K562 (cell line): ENCODE results near the gene HOXA5. TPM values are rescaled to one million over a fixed set of nuclear protein-coding genes. Genes with fewer than 3 reads are reported as not detected.

Experiments
- ATAC-seq: fragments of 200-7000 bp; cut with Tn5 transposase; 3 replicates; pipeline ENCODE4 v1.9.1; 2020; ENCODE audit warnings: moderate library complexity
- BruUV-seq: library from RNA; stranded (reverse); fragments of 400-500 nt; replicated peaks from 2 replicates; lab custom pipeline; 2021; lab: Mats Ljungman, UMichigan
- CTCF ChIA-PET: fragments of 300-600 bp; formaldehyde crosslinking; extraction: SDS; loops from one replicate; lab custom pipeline; 2021; ENCODE audit warnings: low intra/inter-chr PET ratio; lab: Yijun Ruan, JAX
- POLR2A ChIA-PET: fragments of 300-600, 350-650 bp; sonication (Branson Sonifier 250); formaldehyde crosslinking; extraction: SDS; loops from one replicate; lab custom pipeline; 2021; ENCODE audit warnings: antibody characterized with exemption, inconsistent platforms; lab: Yijun Ruan, JAX
- DNase-seq, 4 experiments: peaks; one replicate each; pipeline versions ENCODE4 v3.0.0 to v3.0.0-alpha.2; 2011 to 2018; ENCODE audit warnings: low spot score in 3 of 4, mixed read lengths in 3 of 4; ENCODE audit errors: extremely low read depth in 1 of 4
- FAIRE-seq: peaks from 2 replicates; lab custom pipeline; 2011; peaks lifted over from hg19 to GRCh38; lab: Jason Lieb, UNC
- H2AFZ ChIP-seq: 2 replicates; pipeline ENCODE4 v1.6.0; 2011; ENCODE audit warnings: low read depth, low read length, control low read depth, inconsistent platforms
- H3K27ac ChIP-seq: fragments of 200-600 bp; 3 replicates; pipeline ENCODE4 v1.8.0; 2011; ENCODE audit warnings: low read depth, mild to moderate bottlenecking, control low read depth, inconsistent platforms, low read length, moderate library complexity, mixed read lengths; ENCODE audit errors: extremely low read depth
- H3K27me3 ChIP-seq, 2 experiments: fragments of 300-600 bp in 1 of 2; 2 replicates in 1 of 2; 3 replicates in 1 of 2; pipeline versions ENCODE4 v1.6.0 to v1.8.0; 2011; ENCODE audit warnings: inconsistent platforms in 2 of 2, low read length in 2 of 2, mild to moderate bottlenecking in 1 of 2, mixed read lengths in 1 of 2, moderate library complexity in 1 of 2; ENCODE audit not compliant: control insufficient read depth in 2 of 2, insufficient read depth in 2 of 2
- H3K36me3 ChIP-seq: fragments of 300-600 bp; 3 replicates; pipeline ENCODE4 v1.8.0; 2011; ENCODE audit warnings: mild to moderate bottlenecking, low read length, inconsistent platforms; ENCODE audit not compliant: control insufficient read depth, insufficient read depth
- H3K4me1 ChIP-seq, 2 experiments: fragments of 200-600 bp in 1 of 2; replicated peaks in 1 of 2; 2 replicates in 1 of 2; 3 replicates in 1 of 2; pipeline versions ENCODE4 v1.5.1 to v1.8.0; 2011; ENCODE audit warnings: inconsistent platforms in 2 of 2, low read length in 2 of 2, mild to moderate bottlenecking in 1 of 2, mixed read lengths in 1 of 2, moderate library complexity in 1 of 2; ENCODE audit not compliant: control insufficient read depth in 2 of 2, insufficient read depth in 2 of 2
- H3K4me2 ChIP-seq: 2 replicates; pipeline ENCODE4 v1.6.1; 2011; ENCODE audit warnings: low read length, control low read depth, inconsistent platforms, mixed read lengths; ENCODE audit not compliant: insufficient read depth
- H3K4me3 ChIP-seq: fragments of 200-600 bp; sonication (generic), shearing (Covaris generic); 2 replicates; pipeline ENCODE4 v1.5.1; 2016; ENCODE audit warnings: control low read depth, inconsistent platforms
- H3K79me2 ChIP-seq: fragments of 200-600 bp; 3 replicates; pipeline ENCODE4 v1.8.0; 2011; ENCODE audit warnings: low read length, inconsistent platforms; ENCODE audit not compliant: control insufficient read depth, insufficient read depth
- H3K9ac ChIP-seq, 2 experiments: 2 replicates each; pipeline versions ENCODE4 v1.6.0 to v1.6.1; 2011; ENCODE audit warnings: low read depth in 2 of 2, low read length in 2 of 2, control low read depth in 1 of 2, inconsistent platforms in 1 of 2, mild to moderate bottlenecking in 1 of 2, mixed read lengths in 1 of 2; ENCODE audit not compliant: insufficient read depth in 1 of 2
- H3K9me1 ChIP-seq: one replicate; pipeline ENCODE4 v1.6.0; 2011; ENCODE audit warnings: inconsistent platforms, mild to moderate bottlenecking, low read length, moderate library complexity; ENCODE audit not compliant: control insufficient read depth, insufficient read depth
- H3K9me3 ChIP-seq: replicated peaks from 2 replicates; pipeline ENCODE4 v1.5.1; 2011; ENCODE audit warnings: low read depth, low read length, inconsistent platforms; ENCODE audit not compliant: control insufficient read depth, insufficient read depth
- H4K20me1 ChIP-seq: replicated peaks from 2 replicates; pipeline ENCODE4 v1.6.1; 2011; ENCODE audit warnings: low read length, inconsistent platforms, mixed read lengths; ENCODE audit not compliant: control insufficient read depth, insufficient read depth
- ARID3A ChIP-seq: IDR thresholded peaks from 2 replicates; pipeline ENCODE4 v1.6.1; 2012; ENCODE audit warnings: low read depth, low read length, improper control_type of control experiment, borderline replicate concordance
- DEAF1 ChIP-seq: fragments of 450-650 bp; formaldehyde crosslinking; IDR thresholded peaks from 2 replicates; pipeline ENCODE4 v1.4.0; 2020; ENCODE audit warnings: mild to moderate bottlenecking, moderate library complexity
- E2F4 ChIP-seq: sonication (generic); formaldehyde crosslinking; IDR thresholded peaks from 2 replicates; pipeline ENCODE4 v1.8.0; 2022; ENCODE audit warnings: mild to moderate bottlenecking, low read depth, missing genetic modification reagents
- ZBTB2 ChIP-seq: fragments of 450-650 bp; IDR thresholded peaks from 2 replicates; pipeline ENCODE4 v1.6.1; 2016; ENCODE audit warnings: antibody characterized with exemption
- WGBS: fragments of 100-300 bp; shearing (Covaris generic); methylation state at CpG from one replicate; pipeline ENCODE4 v1.1.6; 2016; ENCODE audit warnings: low coverage, mixed read lengths; ENCODE audit not compliant: insufficient coverage; ENCODE audit errors: missing lambda C conversion rate; 5-methylcytosine and 5-hydroxymethylcytosine counted together
- in situ Hi-C: fragments of 300-500 bp; cut with MboI; formaldehyde crosslinking; loops from 4 replicates; pipeline ENCODE4 v1.15.0; 2018; ENCODE audit warnings: inconsistent platforms, mixed read lengths
- intact Hi-C: fragments of 100-400 bp; cut with micrococcal nuclease; formaldehyde crosslinking; loops from 2 replicates; pipeline ENCODE4 v1.14.2; 2022
- polyA plus RNA-seq, 8 experiments: library from polyadenylated mRNA; depleted of rRNA in 4 of 8; stranded (reverse) in 5 of 8; unstranded in 3 of 8; fragments of >200 nt; fragmentation: Nextera tagmentation in 2 of 8; fragmentation: Illumina TruSeq in 1 of 8; extraction: Ambion mirVana in 2 of 8; extraction: Trizol in 1 of 8; gene quantifications; 2 replicates each; pipeline versions ENCODE4 v1.2.1 to v1.2.3, GENCODE V29; 2011 to 2014; ENCODE audit warnings: inconsistent platforms in 1 of 8, missing spikeins in 1 of 8
- total RNA-seq, 7 experiments: library from RNA; depleted of rRNA in 6 of 7; stranded (reverse); fragments of >200 nt in 6 of 7; fragmentation: Illumina TruSeq in 2 of 7; extraction: Trizol in 2 of 7; gene quantifications; 2 replicates each; pipeline versions ENCODE4 v1.2.1 to v1.2.3, GENCODE V29; 2011 to 2021; ENCODE audit warnings: low replicate concordance in 1 of 7

The HOXA5 gene
- total and polyA plus RNA-seq, 9 of the 15 experiments (the other 6 are each of a cell fraction or from before 2014, with no cell fraction given): 0.13 TPM; not detected in 8

GRCh38 chr7:27105301-27106031, 38.0 kb downstream of the HOXA5 start:
- intact Hi-C loops (no loop called here), in situ Hi-C loops (no loop called here)
- Histone ChIP-seq H3K4me3 (no peak overlapping the region), H3K27ac (no peak overlapping the region), H3K4me2 (no peak overlapping the region), H3K9me3 (no peaks in the 10 kb centered on the region), H3K4me1 (peaks cover 0 to 14% of the 10 kb centered on the region in 2 experiments; a peak in 2 of 5 replicates), H3K79me2 (no peaks in the 10 kb centered on the region), H3K9me1 (no peaks in the 10 kb centered on the region), H3K36me3 (no peaks in the 10 kb centered on the region), H4K20me1 (no peaks in the 10 kb centered on the region), H2AFZ (no peak overlapping the region), H3K27me3 (peaks cover 67 to 78% of the 10 kb centered on the region in 2 experiments), H3K9ac (no peak overlapping the region)
- BruUV-seq: no TSS peak
- 2% methylated on average over 13 of the region's 13 CpGs for WGBS
- FAIRE-seq: no peak
- no peak for ATAC-seq
- DNase-seq: no peak
- TF ChIP-seq E2F4 (no peak), ZBTB2 (no peak), ARID3A (no peak), DEAF1 (CRISPR knock-in tag) (no peak)
- ChIA-PET CTCF (no interaction called here), POLR2A (interaction anchor here (0.7 kb wide), 1 partner anchor 21 kb away, joined by 3 read pairs; no protein-coding TSS in a partner anchor)
